ENCODE results near the gene GUCA2A. TPM values are rescaled to one million over a fixed set of nuclear protein-coding genes. Genes with fewer than 3 reads are reported as not detected.
A peak's percentile ranks its signal among the peaks of the same experiment; 100 is the strongest.

GUCA2A gene
- total and polyA plus RNA-seq, 2 of the 8 experiments (the other 6 are each of a cell fraction or from before 2014, with no cell fraction given) = not detected

GRCh38 chr1:42176902-42177519 lies 12.5 kb upstream of the GUCA2A start (continued):
- TF ChIP-seq RAD21 (IDR thresholded peaks at IDR 0.05 in 1 of 2, conservative IDR thresholded peaks at IDR 0.05 in 1 of 2; ENCODE audit: low read depth in 2 of 2, low read length in 2 of 2) = peak; percentile 79 to 82

All from H1 (cell line).